DMS 273 treated with DMSO at 0.1 percent for 48 hours (cell line): ENCODE measurements around the gene HMGN5.

Experiments used
- DNase-seq: peaks from one replicate; lab custom pipeline; 2025; lab: John Stamatoyannopoulos, UW

The HMGN5 gene

DNA sequence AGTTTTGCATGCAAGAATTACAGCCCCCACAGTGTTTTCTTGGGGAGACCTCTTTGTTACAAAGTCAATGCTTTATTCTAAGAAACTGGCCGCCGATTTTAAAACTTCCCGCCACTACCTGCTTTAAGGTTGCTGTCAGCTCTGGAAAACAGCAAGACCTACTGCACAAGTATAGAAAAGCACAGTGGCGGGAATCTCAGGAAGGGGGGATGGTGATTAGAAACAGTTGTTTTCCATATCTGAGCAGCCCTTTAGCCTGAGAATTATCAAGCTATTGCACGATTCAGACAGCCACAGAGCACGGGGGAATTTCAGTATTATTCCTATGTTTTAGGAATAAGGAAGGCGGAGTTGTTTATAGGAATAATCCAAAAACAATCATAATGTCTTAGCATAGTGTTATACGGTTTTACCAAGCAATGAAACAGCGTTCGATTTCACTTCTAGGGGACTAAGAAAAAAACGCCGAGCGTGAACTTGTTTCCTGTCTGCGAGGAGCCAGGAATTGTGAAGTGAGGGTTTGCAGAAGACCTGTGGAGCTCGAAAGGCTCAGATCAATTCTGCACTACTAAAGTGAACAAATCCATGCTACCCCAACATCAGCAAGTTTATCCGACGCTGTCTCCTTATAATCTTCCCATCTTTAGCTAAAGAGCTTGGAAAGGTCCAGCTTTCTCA is 81.3 kb downstream of the HMGN5 start:
- no peak for DNase-seq

DNA sequence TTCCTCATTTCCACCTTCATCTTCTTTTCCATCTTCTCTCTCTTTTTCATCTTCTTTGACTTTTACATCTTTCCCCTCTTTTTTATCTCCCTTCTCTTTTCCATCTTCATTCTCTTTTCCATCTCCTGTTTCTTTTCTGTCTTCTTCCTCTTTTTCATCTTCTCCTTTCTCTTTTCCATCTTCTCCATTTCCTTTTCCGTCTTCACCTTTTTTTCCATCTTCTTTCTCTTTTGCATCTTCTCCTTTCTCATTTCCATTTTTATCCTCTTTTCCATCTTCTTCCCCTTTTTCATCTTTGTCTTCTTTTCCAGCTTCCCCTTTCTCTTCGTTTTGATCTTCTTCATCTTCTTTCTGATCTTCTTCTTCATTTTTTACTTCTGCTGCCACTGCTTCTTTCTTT is 87.0 kb downstream of the HMGN5 start:
- DNase-seq: no peak

DNA sequence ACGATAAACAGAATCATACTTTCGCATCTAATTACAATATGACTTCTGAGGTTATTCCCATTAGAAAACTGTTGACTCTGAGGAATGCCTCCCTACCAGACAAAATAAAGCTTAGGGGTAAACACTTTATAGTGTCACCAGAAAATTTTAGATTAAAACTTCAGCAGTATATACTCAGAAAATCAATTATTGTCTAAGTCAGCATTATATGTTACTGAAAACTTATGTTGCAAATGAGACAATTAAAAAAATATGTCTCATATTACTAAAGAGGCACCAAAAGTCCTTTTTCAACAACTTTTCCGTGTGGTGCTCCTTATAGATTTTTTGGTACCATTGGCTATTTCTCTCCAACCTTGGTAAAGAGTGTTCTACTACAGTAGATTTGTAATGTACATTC is 91.4 kb downstream of the HMGN5 start:
- DNase-seq: no peak

DNA sequence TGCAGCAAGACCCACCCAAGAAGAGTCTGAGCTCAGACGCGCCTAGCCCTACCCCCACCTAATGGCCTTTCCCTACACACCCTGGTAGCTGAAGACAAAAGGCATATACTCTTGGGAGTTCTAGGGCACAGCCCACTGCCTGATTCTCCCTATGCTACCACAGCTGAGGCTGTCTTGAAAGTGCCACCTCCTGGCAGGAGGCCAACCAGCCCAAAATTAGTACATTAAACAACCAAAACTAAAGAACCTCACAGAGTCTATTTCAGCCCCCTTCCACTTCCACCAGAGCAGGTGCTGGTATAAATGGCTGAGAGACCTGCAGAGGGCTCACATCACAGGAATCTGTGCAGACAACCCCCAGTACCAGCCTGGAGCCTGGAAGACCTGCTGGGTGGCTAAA is 119.1 kb downstream of the HMGN5 start:
- DNase-seq: no peak
